OCI-LY3 (cell line): ENCODE data around the gene GIPC2.

ENCODE experiments used
- EZH2phosphoT487 ChIP-seq: fragments of 200-600 bp; shearing (Covaris generic); IDR thresholded peaks from 2 replicates; pipeline ENCODE4 v1.6.1; 2018; ENCODE audit warnings: antibody characterized with exemption, mixed run types, low read depth
- TF ChIP-seq, protein P1 (sequence below): fragments of 200-600, 300-600 bp; sonication (generic); IDR thresholded peaks from 2 replicates; pipeline ENCODE4 v1.5.1; 2014; ENCODE audit warnings: antibody characterized with exemption, low read length, low read depth

DNA sequence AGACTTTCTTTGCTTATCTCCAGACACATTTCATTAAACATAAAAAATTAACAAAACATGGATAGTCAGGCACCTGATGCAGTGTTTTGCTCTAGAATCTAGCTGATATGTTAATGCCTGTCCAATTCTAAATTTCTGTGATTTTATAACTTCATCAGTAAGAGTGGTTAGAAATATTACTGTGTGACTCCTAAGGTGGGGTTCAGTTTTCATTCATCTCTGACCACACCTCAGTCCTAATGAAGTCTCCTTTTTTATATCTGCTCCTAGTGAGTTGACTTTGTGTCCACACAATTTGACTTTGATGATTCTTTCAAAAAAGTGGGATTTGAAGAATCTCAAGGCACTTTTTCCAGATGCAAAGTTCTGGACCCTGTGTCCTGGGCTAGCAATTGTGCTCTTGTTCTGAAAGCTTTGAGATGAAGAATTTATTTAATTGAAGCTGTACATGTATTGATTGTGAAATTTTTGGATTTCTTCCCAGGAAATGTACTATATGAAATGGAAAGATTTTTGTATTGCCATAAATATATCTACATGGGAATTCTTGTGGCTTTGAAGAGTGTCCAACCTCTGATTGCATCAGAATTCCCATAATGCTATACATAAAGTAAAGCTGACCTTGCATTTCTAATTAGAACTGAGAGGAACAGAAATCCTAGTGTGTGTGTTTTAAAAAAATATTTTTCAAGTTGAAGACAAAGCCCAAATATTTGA lies 111.2 kb downstream of the GIPC2 start:
- TF ChIP-seq, protein P1, sequence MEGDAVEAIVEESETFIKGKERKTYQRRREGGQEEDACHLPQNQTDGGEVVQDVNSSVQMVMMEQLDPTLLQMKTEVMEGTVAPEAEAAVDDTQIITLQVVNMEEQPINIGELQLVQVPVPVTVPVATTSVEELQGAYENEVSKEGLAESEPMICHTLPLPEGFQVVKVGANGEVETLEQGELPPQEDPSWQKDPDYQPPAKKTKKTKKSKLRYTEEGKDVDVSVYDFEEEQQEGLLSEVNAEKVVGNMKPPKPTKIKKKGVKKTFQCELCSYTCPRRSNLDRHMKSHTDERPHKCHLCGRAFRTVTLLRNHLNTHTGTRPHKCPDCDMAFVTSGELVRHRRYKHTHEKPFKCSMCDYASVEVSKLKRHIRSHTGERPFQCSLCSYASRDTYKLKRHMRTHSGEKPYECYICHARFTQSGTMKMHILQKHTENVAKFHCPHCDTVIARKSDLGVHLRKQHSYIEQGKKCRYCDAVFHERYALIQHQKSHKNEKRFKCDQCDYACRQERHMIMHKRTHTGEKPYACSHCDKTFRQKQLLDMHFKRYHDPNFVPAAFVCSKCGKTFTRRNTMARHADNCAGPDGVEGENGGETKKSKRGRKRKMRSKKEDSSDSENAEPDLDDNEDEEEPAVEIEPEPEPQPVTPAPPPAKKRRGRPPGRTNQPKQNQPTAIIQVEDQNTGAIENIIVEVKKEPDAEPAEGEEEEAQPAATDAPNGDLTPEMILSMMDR = no peak
- no peak for TF ChIP-seq EZH2phosphoT487
